DMS 273 (cell line): ENCODE data around the gene BMP7.
A peak's percentile ranks its signal among the peaks of the same experiment; 100 is the strongest.

Source experiments
- DNase-seq: peaks from one replicate; lab custom pipeline; 2025; ENCODE audit not compliant: unreplicated experiment; lab: John Stamatoyannopoulos, UW

Gene BMP7

GRCh38 chr20:57231951-57232428 is 34.5 kb downstream of the BMP7 start:
- no peak for DNase-seq

- DNase-seq = no peak
Observed at GRCh38 chr20:57231161-57231560, 35.3 kb downstream of the BMP7 start.

DNA sequence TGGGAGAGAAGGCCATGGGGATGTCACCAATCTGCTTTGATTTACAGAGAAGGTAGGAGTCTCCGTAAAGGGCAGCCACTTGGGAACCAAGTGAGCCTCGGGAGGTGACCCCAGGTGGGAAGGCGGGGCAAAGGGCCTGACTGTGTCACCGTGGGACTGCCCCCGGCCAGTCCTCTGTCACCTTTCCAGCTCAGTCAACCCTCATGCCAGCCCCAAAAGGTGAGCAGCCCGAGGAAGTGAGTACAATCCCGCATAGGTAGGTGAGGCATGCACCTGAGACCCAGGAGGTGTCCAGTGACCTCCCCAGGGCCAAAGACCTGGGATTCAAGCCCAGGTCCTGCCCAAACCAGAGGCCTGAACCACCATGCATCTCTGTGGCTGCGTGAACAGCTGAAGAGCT is 36.2 kb downstream of the BMP7 start:
- no peak for DNase-seq

DNA sequence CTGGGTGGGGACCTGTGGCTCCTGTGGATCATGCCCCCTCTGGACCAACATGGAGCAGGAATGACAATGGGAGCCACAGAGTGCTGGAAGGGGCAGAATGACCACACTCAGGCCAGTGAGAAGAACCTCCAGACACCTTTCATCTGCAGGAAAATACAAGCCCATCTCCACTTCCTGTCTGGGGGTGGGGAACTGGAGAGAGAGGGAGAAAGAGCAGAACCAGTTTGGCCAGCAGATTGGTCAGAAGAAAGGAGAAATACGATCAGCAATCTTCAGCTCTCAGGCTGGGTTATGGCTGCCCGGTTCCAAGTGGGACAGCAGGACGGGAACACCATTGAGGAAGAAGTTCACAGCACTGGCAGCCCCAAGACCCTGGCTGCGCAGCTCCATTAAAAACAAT is 37.0 kb downstream of the BMP7 start:
- DNase-seq = no peak

GRCh38 chr20:57225830-57226229 is 40.6 kb downstream of the BMP7 start:
- DNase-seq = no peak

- no peak for DNase-seq
Observed at GRCh38 chr20:57225197-57225733, 41.2 kb downstream of the BMP7 start.

DNA sequence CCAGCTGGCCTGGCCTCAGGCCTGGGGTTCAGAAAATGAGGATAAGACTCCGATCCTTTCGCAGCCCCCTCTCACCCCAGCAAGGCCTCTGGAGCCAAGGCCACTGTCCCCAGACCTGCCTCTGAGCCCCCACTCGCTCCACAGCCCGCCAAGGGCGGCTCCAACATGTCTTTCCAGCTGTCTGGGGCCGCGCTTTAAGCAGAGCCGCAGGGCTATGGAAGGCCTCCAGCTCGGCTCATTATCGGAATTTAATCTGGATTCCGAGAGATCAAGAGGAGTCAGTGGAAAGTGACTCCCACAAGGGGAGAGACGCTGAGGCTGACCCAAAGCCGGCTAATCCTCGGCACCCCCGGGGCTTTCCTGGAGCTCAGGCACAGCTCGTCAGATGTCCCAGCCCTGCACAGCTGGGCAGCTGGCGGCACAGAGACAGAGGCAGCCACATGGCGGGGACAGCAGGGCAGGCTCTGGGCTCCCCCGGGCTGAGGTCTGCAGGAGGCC is 41.8 kb downstream of the BMP7 start:
- peak; percentile 12 for DNase-seq

DNA sequence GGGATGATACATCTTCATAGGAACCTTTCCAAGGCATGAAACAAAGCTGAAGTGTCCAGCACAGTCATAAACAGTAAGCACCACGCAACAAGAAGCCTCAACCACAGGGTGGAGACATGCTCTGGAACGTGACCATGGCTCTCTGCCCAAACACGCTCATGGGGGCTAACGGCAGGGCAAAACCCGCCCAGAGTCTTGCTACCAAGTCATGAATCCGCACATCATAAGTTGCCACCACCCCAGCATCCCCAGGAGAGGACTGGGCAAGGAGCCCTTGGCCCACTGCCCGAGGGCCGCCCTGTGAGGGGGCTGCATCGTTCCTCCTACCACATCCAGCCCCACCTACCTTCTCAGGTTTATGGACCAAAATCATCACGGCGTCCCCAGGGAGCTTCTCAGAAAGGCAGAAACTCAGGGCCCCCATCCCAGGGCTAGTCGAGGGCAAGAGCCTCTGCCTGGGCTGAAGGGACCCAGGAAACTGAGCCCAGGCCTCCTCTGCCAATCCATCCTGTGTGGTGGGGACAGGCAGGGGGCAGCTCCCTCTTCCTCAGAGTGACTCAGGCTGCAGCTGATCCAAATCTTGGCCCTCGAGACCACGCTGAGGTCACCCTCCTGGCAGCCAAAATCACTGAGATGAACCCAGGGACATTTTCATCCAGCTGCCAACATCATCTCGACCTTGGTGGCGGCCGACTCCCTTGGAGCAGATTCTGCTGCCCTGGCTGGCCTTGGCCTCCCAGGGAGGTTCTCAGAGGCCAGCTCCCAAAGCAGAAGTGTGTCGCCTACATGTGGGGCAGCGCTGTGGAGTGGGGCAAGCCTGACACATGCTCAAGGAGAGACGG is 42.6 kb downstream of the BMP7 start:
- DNase-seq = no peak

- DNase-seq = no peak
Observed at GRCh38 chr20:57222631-57222950, 43.9 kb downstream of the BMP7 start.

GRCh38 chr20:57221916-57222630 is 44.4 kb downstream of the BMP7 start:
- DNase-seq = no peak

- DNase-seq = no peak
Observed at GRCh38 chr20:57220337-57221145, 45.9 kb downstream of the BMP7 start.

- DNase-seq = no peak
Observed at GRCh38 chr20:57219071-57219677, 47.3 kb downstream of the BMP7 start.

GRCh38 chr20:57218489-57218888 is 48.0 kb downstream of the BMP7 start:
- no peak for DNase-seq

DNA sequence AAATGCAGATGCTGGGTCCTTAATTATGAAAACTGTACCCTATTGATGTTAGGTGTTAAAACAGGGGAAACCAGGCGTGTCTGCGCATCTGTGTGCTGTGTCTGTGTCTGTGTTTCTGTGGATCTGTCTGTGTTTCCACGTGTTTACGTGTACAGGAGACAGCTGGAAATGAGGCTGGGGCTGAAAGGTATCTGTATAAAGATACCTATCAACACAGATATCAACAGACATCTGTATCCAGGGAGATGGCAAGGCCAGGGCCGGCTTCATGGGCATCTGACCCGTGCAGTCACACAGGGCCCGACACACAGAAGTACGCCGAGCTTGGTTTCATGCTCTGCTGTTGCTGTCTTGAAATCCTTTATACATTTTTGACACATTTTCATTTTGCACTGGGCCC is 48.6 kb downstream of the BMP7 start:
- no peak for DNase-seq

- DNase-seq = no peak
Observed at GRCh38 chr20:57216669-57217068, 49.8 kb downstream of the BMP7 start.

- DNase-seq = no peak
Observed at GRCh38 chr20:57215826-57216471, 50.5 kb downstream of the BMP7 start.

GRCh38 chr20:57215426-57215825 is 51.0 kb downstream of the BMP7 start:
- DNase-seq = no peak

DNA sequence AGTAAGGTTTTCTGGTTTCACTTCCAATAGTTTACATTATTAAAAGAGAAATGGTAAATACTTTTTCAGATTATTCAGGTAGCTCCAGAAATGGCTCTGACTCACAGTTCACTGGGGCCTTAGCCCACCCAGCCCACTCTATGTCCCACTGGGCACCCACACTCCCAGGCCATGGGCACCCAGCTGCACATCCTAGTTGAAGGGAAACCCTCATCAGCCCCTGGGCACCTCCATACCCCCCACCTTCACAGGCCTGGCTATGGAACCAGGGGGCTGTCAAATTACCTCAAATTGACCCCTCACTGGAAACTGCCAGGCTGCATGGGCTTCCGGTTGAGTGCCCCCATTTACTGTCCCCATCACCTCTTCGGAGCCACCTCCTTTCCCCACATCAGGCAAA is 51.5 kb downstream of the BMP7 start:
- no peak for DNase-seq

DNA sequence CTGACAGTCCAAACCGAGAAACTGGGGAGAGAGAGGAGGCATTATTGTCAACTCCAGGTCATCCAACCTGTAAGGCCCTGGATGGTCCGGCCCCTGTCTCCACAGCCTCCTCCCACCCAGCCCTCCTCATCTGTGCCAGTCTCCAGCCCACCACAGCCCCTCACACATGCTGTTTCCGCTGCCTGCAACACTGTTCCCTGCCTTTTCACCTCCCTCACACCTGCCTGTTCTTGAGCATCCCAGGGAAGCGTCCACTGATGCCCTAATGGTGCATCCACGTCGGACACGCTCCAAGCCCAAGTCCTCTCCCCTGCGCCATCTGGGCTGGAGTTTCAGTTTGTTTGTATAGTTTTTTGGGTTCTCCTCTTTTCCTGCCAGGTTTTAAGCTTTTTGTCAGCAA is 52.0 kb downstream of the BMP7 start:
- no peak for DNase-seq

DNA sequence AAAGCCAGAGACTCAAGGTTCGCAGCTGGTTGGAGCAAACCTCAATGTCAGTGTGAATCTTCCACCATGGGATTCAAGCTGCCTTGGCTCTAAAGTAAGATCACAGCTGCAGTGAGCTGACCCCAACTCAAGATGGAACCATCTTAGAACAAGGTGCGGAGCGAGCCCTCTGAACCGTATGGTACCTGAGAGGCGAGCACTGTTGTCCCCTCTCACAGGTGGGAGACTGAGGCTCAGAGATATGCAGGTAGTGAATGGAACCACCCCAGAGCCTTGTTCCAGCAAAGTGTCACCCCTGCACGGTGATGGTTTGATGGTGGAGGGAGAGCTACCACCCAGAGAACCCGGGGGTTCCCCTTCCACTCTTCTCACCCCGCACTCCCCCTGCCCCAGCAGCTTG is 52.5 kb downstream of the BMP7 start:
- DNase-seq = no peak
